ENCODE measurements around the gene PLCXD3.

- TF ChIP-seq CTCF (IDR thresholded peaks at IDR 0.05) (no peak), YY1 (IDR thresholded peaks at IDR 0.05; ENCODE audit: low read depth) (no peak), NFIC (IDR thresholded peaks at IDR 0.05; ENCODE audit: borderline replicate concordance) (no peak), POLR2AphosphoS5 (IDR thresholded peaks at IDR 0.05; ENCODE audit: low read depth, low read length) (no peak), FOSL2 (IDR thresholded peaks at IDR 0.05; ENCODE audit: borderline replicate concordance, low read depth) (no peak), GABPA (IDR thresholded peaks at IDR 0.05; ENCODE audit: low read depth) (no peak), MXI1 (IDR thresholded peaks at IDR 0.05; ENCODE audit: low read depth, low read length) (no peak), EZH2phosphoT487 (IDR thresholded peaks at IDR 0.05; ENCODE audit: borderline replicate concordance, low read depth) (no peak), CHD2 (IDR thresholded peaks at IDR 0.05; ENCODE audit: low read length, partially characterized antibody) (no peak), FOXM1 (IDR thresholded peaks at IDR 0.05; ENCODE audit: low read depth) (no peak)
Observed at GRCh38 chr5:41334221-41334620, 176.2 kb downstream of the PLCXD3 start.

All from SK-N-SH (cell line).